ENCODE results near the gene PARD3B.

Gene PARD3B

GRCh38 chr2:205235434-205235833 lies 690.2 kb downstream of the PARD3B start:
- no peak for TF ChIP-seq CTCF (conservative IDR thresholded peaks at IDR 0.05; ENCODE audit: low read depth, low read length)
- no peak overlapping the region for H3K4me3 ChIP-seq (ENCODE audit: low read length)
- DNase-seq (ENCODE audit: low read depth), result no peak

DNA sequence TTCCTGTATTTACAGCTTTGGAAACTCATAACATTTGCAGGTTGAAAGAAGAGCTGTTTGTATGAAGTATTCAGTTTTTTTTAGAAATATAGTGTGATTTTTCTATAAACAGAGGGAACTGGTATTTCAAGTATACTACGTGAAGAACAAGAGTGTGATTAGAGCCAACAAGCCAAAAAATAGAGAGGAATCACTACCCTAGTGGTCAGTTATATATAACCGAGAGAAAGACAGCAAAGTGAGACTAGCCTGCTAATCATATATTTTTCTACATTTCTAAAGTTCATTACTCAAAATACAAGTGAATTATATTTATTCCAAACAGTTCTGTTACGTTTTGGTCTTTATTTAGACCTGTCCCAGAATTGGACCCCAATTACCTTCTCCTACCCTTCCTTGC lies 692.2 kb downstream of the PARD3B start:
- TF ChIP-seq CTCF (conservative IDR thresholded peaks at IDR 0.05; ENCODE audit: low read depth, low read length), result peak; percentile 8
- no peak for DNase-seq (ENCODE audit: low read depth)
- no peak overlapping the region for H3K4me3 ChIP-seq (ENCODE audit: low read length)

DNA sequence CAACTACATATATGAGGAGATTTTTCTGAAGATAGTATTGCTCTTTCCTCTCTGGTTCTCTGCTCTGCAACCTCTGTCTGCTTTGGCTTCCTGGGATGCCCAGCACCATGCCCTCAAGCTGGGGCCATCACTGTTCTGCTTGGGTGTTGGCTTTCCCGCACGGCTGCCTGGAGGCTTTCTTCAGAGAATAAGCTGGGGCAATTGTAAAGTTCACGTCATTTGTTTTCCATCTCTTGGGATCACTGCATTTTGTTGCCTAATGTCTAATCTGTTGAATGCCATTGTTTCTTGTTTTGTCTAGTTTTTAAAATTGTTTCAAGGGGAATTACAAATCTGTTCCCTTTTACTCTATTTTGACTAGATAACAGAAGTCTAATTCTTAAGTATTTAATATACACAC lies 699.7 kb downstream of the PARD3B start:
- no peak for DNase-seq (ENCODE audit: low read depth)
- no peak for TF ChIP-seq CTCF (conservative IDR thresholded peaks at IDR 0.05; ENCODE audit: low read depth, low read length)
- no peak overlapping the region for H3K4me3 ChIP-seq (ENCODE audit: low read length)

GRCh38 chr2:205245652-205246051 lies 700.4 kb downstream of the PARD3B start:
- no peak for TF ChIP-seq CTCF (conservative IDR thresholded peaks at IDR 0.05; ENCODE audit: low read depth, low read length)
- DNase-seq (ENCODE audit: low read depth), result peak; percentile 73
- no peak overlapping the region for H3K4me3 ChIP-seq (ENCODE audit: low read length)

DNA sequence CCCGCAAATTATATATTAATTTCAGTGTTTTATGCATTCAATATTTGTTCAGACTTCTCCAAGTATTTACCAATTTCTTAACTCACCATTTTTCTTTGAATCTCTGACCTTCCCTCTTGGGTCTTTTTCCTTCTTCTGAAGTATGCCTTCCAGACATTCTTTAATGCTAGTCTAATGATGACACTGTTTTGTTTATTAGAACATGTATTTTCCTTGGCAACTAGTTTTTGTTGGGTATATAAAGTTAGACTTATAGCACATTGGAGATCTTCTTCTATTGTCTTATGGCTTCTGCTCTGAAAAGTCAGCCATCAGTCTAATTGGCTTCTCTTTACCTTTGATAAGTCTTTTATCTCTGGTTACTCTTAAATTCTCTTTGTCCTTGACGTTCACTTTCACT lies 713.8 kb downstream of the PARD3B start:
- no peak overlapping the region for H3K4me3 ChIP-seq (ENCODE audit: low read length)
- TF ChIP-seq CTCF (conservative IDR thresholded peaks at IDR 0.05; ENCODE audit: low read depth, low read length), result no peak
- no peak for DNase-seq (ENCODE audit: low read depth)

DNA sequence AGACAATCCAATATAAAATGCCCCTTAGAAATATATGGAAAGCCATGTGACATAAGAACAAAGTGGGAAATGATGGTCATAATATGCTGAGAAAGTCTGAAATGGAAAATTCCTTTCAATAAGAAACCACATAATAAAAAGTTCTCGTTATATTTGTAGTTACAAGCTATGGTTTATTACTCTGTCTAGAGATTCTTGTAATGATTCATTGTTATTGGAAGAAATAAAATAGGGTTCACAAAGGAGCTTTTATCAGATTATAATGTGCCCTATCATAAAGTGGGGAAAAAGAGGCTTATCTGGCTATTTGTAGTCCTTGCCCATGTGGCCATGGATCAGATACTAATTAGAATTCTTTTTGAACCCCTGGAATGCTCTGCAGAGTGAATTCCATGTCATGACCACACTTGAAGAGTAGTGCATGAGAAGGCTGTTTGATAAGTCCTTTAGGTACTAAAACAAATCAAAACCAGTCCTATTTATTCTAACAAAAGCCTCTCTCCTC lies 716.3 kb downstream of the PARD3B start:
- TF ChIP-seq CTCF (conservative IDR thresholded peaks at IDR 0.05; ENCODE audit: low read depth, low read length), result no peak
- no peak for DNase-seq (ENCODE audit: low read depth)
- H3K4me3 ChIP-seq (ENCODE audit: low read length), result no peak overlapping the region

DNA sequence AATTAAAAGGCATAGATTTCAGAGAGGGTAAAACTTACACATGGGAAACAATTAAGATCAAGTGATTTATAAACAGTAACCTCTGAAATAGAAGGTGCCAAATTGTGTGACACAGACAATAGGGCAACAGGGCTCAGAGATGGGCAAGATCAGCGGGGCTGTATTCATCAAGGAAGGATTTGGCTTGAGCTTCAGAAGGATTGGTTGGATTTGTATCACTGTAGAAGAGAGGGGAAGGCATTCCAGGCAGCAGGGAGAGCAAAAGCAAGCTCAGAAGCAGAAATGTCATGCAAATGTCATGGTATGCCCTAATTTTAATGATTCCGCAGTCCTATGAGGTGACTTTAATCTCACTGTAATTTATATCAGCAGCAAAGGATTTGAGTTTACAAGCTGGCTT lies 722.0 kb downstream of the PARD3B start:
- TF ChIP-seq CTCF (conservative IDR thresholded peaks at IDR 0.05; ENCODE audit: low read depth, low read length), result no peak
- no peak for DNase-seq (ENCODE audit: low read depth)

More for the DNA sequence above, 722.0 kb downstream of the PARD3B start:
- no peak overlapping the region for H3K4me3 ChIP-seq (ENCODE audit: low read length)

All from retinal pigment epithelial cell (primary cell).